Small intestine (tissue), 7 donors: ENCODE measurements around the gene TRDN. TPM values are rescaled to one million over a fixed set of nuclear protein-coding genes. Genes with fewer than 3 reads are reported as not detected.

Source experiments
- DNase-seq, 2 donors: peaks; one replicate each; pipeline versions ENCODE4 v3.0.0 to v3.0.0-alpha.2; 2013
- FAIRE-seq: peaks from 2 replicates; lab custom pipeline; 2012; peaks lifted over from hg19 to GRCh38; lab: Jason Lieb, UNC
- H3K27ac ChIP-seq, 3 donors: one replicate each; pipeline ENCODE4 v1.5.1; 2013; ENCODE audit warnings: low read length in 2 of 3, mild to moderate bottlenecking in 2 of 3, control low read depth in 1 of 3, inconsistent platforms in 1 of 3, low read depth in 1 of 3, moderate library complexity in 1 of 3
- H3K27me3 ChIP-seq, 3 donors: one replicate each; pipeline ENCODE4 v1.6.1; 2013; ENCODE audit warnings: low read length in 3 of 3, inconsistent platforms in 1 of 3; ENCODE audit not compliant: control insufficient read depth in 3 of 3, insufficient read depth in 3 of 3
- H3K36me3 ChIP-seq, 3 donors: one replicate each; pipeline ENCODE4 v1.6.1; 2013; ENCODE audit warnings: low read length in 3 of 3, inconsistent platforms in 1 of 3, low read depth in 1 of 3, mild to moderate bottlenecking in 1 of 3, moderate library complexity in 1 of 3; ENCODE audit not compliant: control insufficient read depth in 3 of 3, insufficient read depth in 2 of 3
- H3K4me1 ChIP-seq, 3 donors: one replicate each; pipeline ENCODE4 v1.6.1; 2013; ENCODE audit warnings: low read length in 2 of 3, inconsistent platforms in 1 of 3, low read depth in 1 of 3, mild to moderate bottlenecking in 1 of 3, moderate library complexity in 1 of 3; ENCODE audit not compliant: control insufficient read depth in 3 of 3, insufficient read depth in 2 of 3
- H3K4me3 ChIP-seq, 3 donors: one replicate each; pipeline ENCODE4 v1.5.1; 2013; ENCODE audit warnings: low read length in 3 of 3, control low read depth in 1 of 3, inconsistent platforms in 1 of 3, low read depth in 1 of 3, mild to moderate bottlenecking in 1 of 3, moderate library complexity in 1 of 3
- H3K9me3 ChIP-seq, 2 donors: one replicate each; pipeline ENCODE4 v1.6.1; 2013; ENCODE audit warnings: low read depth in 1 of 2, low read length in 1 of 2; ENCODE audit not compliant: control insufficient read depth in 2 of 2, insufficient read depth in 1 of 2
- WGBS, 3 donors: extraction: QIAGEN DNeasy Blood & Tissue Kit; methylation state at CpG; one replicate each; pipeline ENCODE4 v1.1.7; 2013; 5-methylcytosine and 5-hydroxymethylcytosine counted together
- polyA plus RNA-seq, 4 donors: library from polyadenylated mRNA; stranded (reverse) in 3 of 4; unstranded in 1 of 4; fragments of 200-250 nt in 3 of 4; fragments of 120-200 nt in 1 of 4; gene quantifications; one replicate each; pipeline versions ENCODE4 v1.2.1 to v1.2.3, GENCODE V29; 2013
- donor health status: healthy with polysubstance abuse.
- donor health status: control.
- donor health status: control.
- donor health status: Bipolar disorder and iron deficiency.
- donor health status: healthy.

TRDN gene
- polyA plus RNA-seq, 4 donors = 0.01 to 0.54 (median 0.38) TPM; not detected in 1

DNA sequence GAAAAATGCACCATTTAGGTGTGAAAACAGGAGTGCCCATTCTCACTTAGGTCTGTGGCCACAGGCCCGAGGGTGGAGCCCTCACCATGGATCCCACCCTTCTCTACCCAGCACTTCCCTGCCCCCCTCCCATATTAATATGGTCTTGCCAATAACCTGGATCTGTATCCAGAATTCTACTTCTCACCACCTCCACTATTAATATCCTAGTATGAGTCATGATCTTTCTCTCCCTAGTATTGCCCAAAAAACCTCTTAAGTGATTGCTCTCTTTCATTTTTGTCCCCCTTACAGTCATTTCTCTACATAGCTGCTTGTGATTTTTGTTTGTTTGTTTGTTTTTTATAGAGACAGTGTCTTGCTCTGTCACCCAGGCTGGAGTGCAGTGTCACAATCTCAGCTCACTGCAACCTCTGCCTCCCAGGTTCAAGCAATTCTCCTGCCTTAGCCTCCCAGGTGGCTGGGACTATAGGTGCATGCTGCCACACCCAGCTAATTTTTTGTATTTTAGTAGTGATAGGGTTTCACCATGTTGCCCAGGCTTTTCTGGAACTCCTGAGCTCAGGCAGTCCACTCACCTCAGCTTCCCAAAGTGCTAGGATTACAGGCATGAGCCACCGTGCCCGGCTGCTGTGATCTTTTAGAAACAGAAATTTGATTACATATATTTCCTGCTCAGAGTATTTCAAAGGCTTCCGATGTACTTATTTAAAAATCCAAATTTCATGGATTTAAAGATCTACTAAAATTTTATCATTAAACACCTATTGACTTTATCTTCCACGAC lies 24.5 kb upstream of the TRDN start:
- Histone ChIP-seq H3K9me3 (no peaks in the 10 kb centered on the region), H3K27ac (no peak overlapping the region), H3K4me1 (no peaks in the 10 kb centered on the region), H3K27me3 (no peaks in the 10 kb centered on the region), H3K36me3 (no peaks in the 10 kb centered on the region), H3K4me3 (no peak overlapping the region)
- WGBS, 3 donors = 87% methylated on average over 5 of the region's 5 CpGs
- DNase-seq (no peak), FAIRE-seq (no peak)

DNA sequence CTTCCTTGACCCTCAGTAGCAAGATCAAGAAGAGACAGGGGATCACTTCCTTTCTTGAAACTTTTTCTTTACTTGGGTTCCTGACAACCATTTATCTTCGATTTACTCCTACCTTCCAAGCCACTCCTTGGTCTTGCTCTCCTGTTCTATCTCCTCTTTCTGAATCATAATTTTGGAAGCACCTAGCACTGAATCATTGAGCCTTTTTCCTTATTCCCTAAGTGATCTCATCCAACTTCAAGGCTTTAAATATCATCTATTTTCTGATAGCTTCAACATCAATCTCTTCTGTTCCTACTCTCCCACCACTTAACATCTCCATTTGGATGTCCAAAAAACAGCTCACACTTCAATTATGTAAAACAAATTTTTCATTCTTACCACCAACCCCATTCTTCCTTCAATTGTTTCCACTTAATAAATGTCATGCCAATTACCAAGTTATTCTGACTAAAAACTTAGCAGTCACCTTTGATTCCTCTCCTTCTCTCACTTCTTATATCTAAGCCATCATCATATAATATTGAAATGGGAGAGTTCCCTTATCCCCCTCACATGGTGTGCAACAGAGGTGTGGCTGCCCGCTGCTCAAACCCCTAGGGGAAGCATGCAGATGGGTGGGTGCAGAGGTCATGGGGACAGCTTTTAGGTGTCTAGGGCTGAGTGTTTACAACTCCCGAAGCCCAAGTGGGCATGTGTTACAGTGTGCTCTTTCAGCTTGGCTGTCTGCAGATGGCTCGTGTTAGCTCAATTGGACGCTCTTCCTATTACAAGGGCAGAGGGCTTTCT lies 23.4 kb upstream of the TRDN start:
- DNase-seq (no peak), FAIRE-seq (no peak)
- no peaks in the 10 kb centered on the region for H3K27me3 ChIP-seq
- no peaks in the 10 kb centered on the region for H3K9me3 ChIP-seq
- H3K36me3 ChIP-seq = no peaks in the 10 kb centered on the region
- no peak overlapping the region for H3K27ac ChIP-seq
- H3K4me3 ChIP-seq = no peak overlapping the region
- H3K4me1 ChIP-seq = no peaks in the 10 kb centered on the region
- WGBS, 3 donors = 80 to 87% (median 86%) methylated on average over 5 of the region's 5 CpGs

DNA sequence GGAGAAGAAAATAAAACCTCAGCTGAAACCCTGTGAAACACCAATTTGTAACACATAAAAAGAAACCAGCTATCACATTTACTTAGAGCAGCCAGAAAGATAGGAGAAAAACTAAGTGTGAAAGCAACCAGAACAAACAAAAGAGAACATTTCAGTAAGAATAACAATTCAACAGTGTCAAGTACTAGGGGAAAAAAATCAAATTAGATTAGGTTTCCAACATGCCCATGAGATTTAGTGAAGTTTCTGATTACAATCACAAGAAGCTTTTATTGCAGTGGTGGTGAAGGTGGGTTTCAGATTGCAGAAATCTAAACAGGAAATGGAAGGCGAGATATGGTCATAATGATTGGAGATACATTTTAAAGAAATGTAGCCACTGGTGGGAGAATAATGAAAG lies 22.1 kb upstream of the TRDN start:
- H3K4me1 ChIP-seq = no peaks in the 10 kb centered on the region
- no peak for DNase-seq
- no peaks in the 10 kb centered on the region for H3K27me3 ChIP-seq
- no peak for FAIRE-seq
- no peak overlapping the region for H3K27ac ChIP-seq
- H3K4me3 ChIP-seq = no peak overlapping the region
- H3K36me3 ChIP-seq = no peaks in the 10 kb centered on the region
- 65 to 72% (median 67%) methylated on average over 1 of the region's 1 CpG for WGBS, 3 donors
- no peaks in the 10 kb centered on the region for H3K9me3 ChIP-seq

DNA sequence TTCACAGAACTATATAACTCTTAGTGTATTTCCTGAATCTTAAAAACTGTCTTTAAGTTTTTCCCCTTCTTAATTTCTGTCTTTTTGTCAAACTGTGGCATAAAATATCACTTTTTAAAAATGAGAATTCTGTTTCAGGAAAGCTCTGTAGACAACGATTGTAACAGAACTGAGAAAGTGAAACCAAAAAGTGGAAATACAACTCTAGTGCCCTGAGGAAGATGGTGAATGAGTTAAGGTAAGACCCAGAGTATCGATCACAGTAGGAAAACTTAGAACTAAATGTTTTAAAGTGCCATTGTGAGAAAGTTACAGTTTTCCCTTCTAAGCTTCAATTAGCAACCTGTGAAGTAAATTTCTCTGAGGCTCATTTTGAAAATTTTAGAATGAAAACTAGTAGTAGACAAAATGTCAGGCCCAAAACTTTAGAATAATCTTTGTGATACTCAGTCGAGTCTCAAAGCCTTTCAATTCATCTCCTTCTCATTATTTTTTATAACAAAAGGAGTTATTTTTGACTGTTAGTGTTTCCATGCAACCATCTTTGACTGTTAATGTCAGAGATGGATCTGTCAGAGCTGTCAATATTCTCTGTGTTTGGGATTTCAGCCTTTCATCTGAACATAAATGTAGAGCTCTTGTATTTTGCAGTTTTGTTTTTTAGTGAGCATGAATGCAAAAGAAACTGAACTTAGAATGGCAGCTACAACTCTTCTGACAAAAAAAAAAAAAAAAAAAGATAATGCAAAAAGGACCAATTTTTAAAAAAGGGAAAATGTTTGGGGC lies 19.0 kb upstream of the TRDN start:
- Histone ChIP-seq H3K4me3 (no peak overlapping the region), H3K4me1 (no peaks in the 10 kb centered on the region), H3K36me3 (no peaks in the 10 kb centered on the region), H3K27ac (no peak overlapping the region), H3K9me3 (no peaks in the 10 kb centered on the region), H3K27me3 (no peaks in the 10 kb centered on the region)
- FAIRE-seq = no peak
- WGBS, 3 donors = 19 to 44% (median 25%) methylated on average over 3 of the region's 3 CpGs
- DNase-seq = peak in 1 of 2 donors; percentile 33

DNA sequence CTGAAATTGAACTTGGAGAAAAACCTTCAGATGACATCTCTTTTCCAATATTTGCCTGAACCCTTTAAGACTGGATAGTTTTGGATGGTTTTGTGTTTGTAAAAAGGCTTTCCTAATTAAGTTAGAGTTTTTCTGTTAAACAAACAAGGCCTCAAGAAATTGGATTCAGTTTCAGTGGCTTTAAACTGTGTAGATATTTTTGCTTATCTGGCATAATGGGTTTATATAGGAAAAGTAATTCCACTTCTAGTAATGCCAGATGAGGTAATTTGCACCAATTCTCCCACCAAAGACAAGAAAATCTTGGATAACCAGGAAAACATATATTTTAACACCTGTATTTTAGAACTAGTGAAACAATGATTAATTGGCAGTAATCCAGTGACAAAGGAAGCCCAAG lies 12.0 kb upstream of the TRDN start:
- Histone ChIP-seq H3K9me3 (no peaks in the 10 kb centered on the region), H3K4me1 (no peaks in the 10 kb centered on the region), H3K36me3 (no peaks in the 10 kb centered on the region), H3K27ac (no peak overlapping the region), H3K4me3 (no peak overlapping the region), H3K27me3 (no peaks in the 10 kb centered on the region)
- no peak for DNase-seq
- FAIRE-seq = no peak

DNA sequence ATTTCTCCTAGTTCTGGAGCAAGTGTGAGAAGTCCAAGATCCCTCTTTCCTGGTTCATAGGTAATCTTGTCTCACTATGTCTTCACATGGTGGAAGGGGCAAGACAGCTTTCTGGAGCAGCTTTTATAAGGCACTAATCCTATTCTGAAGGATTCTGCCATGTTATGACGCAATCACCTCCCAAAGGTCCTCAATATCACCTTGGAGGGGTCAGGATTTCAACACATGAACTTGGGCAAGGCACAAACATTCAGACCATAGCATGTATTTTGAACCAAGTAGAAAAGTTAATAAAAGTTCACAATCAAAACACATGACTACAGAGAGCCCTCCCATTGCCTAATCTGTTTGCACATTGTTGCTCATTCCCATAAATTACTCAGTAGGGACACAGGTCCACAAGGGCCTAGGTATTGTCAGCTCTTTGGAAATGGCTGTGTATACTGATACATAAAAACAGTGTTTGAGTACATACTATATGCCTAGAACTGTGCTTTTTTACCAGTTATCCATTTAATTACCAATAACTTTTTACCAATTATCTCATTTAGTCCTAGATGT lies 11.3 kb upstream of the TRDN start:
- H3K27me3 ChIP-seq = no peaks in the 10 kb centered on the region
- DNase-seq (no peak), FAIRE-seq (no peak)
- H3K4me1 ChIP-seq = no peaks in the 10 kb centered on the region
- H3K9me3 ChIP-seq = no peaks in the 10 kb centered on the region
- no peaks in the 10 kb centered on the region for H3K36me3 ChIP-seq
- no peak overlapping the region for H3K27ac ChIP-seq
- WGBS, 3 donors = 45 to 74% (median 61%) methylated on average over 1 of the region's 1 CpG
- no peak overlapping the region for H3K4me3 ChIP-seq

DNA sequence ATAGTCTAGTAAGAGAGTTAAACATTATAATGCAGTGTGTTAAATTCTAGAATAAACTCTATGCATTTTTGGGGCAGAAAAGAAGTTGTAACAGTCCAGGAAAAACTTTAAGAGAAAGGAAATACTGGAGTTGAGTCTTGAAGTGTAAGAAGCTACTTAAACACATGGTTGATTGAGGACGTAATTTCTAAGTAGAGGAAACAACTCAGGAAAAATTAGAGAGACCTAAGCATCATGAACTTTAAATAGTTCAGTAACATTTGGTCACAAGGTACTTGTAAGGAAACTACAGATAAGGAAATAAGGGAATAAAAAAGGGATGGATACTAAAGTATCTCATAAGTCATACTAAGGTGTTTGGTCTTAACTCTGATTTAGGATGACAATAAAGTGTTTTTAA lies 4.7 kb upstream of the TRDN start:
- no peak for FAIRE-seq
- H3K4me3 ChIP-seq = no peak overlapping the region
- DNase-seq = no peak
- WGBS, 3 donors = 54 to 87% (median 76%) methylated on average over 1 of the region's 1 CpG
- no peaks in the 10 kb centered on the region for H3K27me3 ChIP-seq
- H3K27ac ChIP-seq = no peak overlapping the region
- no peaks in the 10 kb centered on the region for H3K9me3 ChIP-seq
- no peaks in the 10 kb centered on the region for H3K36me3 ChIP-seq
- H3K4me1 ChIP-seq = no peaks in the 10 kb centered on the region

DNA sequence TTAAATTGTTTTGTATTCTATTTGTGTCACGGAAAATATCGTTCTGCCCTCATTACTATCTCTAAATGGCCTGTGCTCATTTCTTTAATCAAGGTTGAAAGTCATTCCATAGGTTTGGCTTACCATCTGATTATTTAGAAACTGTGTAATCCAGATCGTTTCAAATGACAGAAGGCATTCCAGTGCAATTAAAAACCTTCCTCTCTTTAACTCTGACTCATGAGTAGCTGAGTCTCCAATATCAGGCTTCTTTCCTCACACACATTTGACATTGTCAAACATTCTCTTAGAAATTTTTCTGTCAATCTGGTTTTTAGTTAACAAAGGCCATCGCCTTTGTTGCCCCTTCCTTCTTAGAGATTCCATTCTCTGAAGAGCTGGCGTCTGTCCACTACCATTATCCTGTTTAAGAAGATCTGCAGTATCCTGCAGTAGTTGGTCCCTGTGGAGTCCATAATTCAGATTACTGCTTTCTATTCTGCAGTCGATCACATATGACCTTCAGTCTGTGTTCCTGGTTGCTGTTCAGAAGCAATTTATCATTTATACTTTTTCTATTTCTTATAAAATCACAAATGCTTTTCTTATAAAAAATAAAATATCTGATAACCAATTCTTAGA lies 3.9 kb upstream of the TRDN start:
- Histone ChIP-seq H3K4me1 (no peaks in the 10 kb centered on the region), H3K9me3 (no peaks in the 10 kb centered on the region), H3K36me3 (no peaks in the 10 kb centered on the region), H3K27me3 (no peaks in the 10 kb centered on the region), H3K4me3 (no peak overlapping the region), H3K27ac (no peak overlapping the region)
- 65 to 76% (median 73%) methylated on average over 6 of the region's 6 CpGs for WGBS, 3 donors
- DNase-seq = no peak
- FAIRE-seq = no peak
